H7 (cell line): Measurements from ENCODE around the gene NCKAP5L. TPM values are rescaled to one million over a fixed set of nuclear protein-coding genes. Genes with fewer than 3 reads are reported as not detected.
A peak's percentile ranks its signal among the peaks of the same experiment; 100 is the strongest.

Experiments used
- DNase-seq: peaks from one replicate; pipeline ENCODE4 v3.0.0; 2012
- H3K27me3 ChIP-seq: 2 replicates; pipeline ENCODE4 v1.6.0; 2011; ENCODE audit warnings: mild to moderate bottlenecking, low read length; ENCODE audit not compliant: control insufficient read depth, insufficient read depth
- H3K36me3 ChIP-seq: replicated peaks from 2 replicates; pipeline ENCODE4 v1.5.1; 2011; ENCODE audit warnings: low read length; ENCODE audit not compliant: control insufficient read depth, insufficient read depth
- H3K4me3 ChIP-seq: 2 replicates; pipeline ENCODE4 v1.5.1; 2011; ENCODE audit warnings: low read depth, mild to moderate bottlenecking, control low read depth, low read length, moderate library complexity; ENCODE audit not compliant: insufficient read depth
- total RNA-seq: library from RNA; depleted of rRNA; stranded (reverse); fragments of >200 nt; shearing (Covaris generic); gene quantifications from 2 replicates; pipeline ENCODE4 v1.2.3, GENCODE V29; 2014; rRNA removed

Gene NCKAP5L
- total RNA-seq, 1 experiment from 2014 or later = 22.3 TPM

- Histone ChIP-seq H3K27me3 (no peaks in the 10 kb centered on the region), H3K36me3 (no peaks in the 10 kb centered on the region; the same call in 1 of the 2 replicates), H3K4me3 (no peak overlapping the region)
- DNase-seq = no peak
Observed at GRCh38 chr12:49744363-49744885, 83.8 kb downstream of the NCKAP5L start.

GRCh38 chr12:49741882-49742620, 86.2 kb downstream of the NCKAP5L start:
- H3K4me3 ChIP-seq = peak overlapping the region; percentile 60
- no peaks in the 10 kb centered on the region; the same call in 1 of the 2 replicates for H3K36me3 ChIP-seq
- peak; percentile 76 for DNase-seq
- no peaks in the 10 kb centered on the region for H3K27me3 ChIP-seq

Other genes with a start within 250 kb of the NCKAP5L start
- 0.11 and 0.21 TPM in 2 replicates for gene FAM186B, start 222.8 kb downstream of the NCKAP5L start, total RNA-seq
- gene PRPF40B, start 204.9 kb downstream of the NCKAP5L start, total RNA-seq = 22.9 and 28.9 TPM in 2 replicates
- gene FMNL3, start 121.0 kb downstream of the NCKAP5L start, total RNA-seq = 16.0 and 19.4 TPM in 2 replicates
- gene TMBIM6, start 86.9 kb downstream of the NCKAP5L start, total RNA-seq = 385 and 401 TPM in 2 replicates
- 1.4 and 1.6 TPM in 2 replicates for gene BCDIN3D, start 14.7 kb upstream of the NCKAP5L start, total RNA-seq
- gene FAIM2, start 75.5 kb upstream of the NCKAP5L start, total RNA-seq = not detected in 2 replicates
- gene AQP2, start 122.3 kb upstream of the NCKAP5L start, total RNA-seq = not detected in 2 replicates
- gene AQP5, start 133.5 kb upstream of the NCKAP5L start, total RNA-seq = 1.7 and 2.9 TPM in 2 replicates
- not detected in 2 replicates for gene AQP6, start 144.5 kb upstream of the NCKAP5L start, total RNA-seq
- 80.6 and 85.1 TPM in 2 replicates for gene RACGAP1, start 197.1 kb upstream of the NCKAP5L start, total RNA-seq
- 0.81 and 1.2 TPM in 2 replicates for gene ASIC1, start 229.2 kb upstream of the NCKAP5L start, total RNA-seq